Fibroblast of lung (primary cell): ENCODE data around the gene SPRR2E.

Source experiments
- EZH2 ChIP-seq: IDR thresholded peaks from 2 replicates; pipeline ENCODE4 v1.5.1; 2012; ENCODE audit warnings: low read length, control low read depth, mild to moderate bottlenecking; ENCODE audit errors: missing control alignments
- TF ChIP-seq, protein P1 (sequence below), 2 donors: IDR thresholded peaks in 1 of 2; conservative IDR thresholded peaks in 1 of 2; 1 replicate in 1 of 2; 2 replicates in 1 of 2; pipeline ENCODE4 v1.5.1; 2011 to 2012; ENCODE audit warnings: low read length in 2 of 2, control low read depth in 1 of 2, inconsistent platforms in 1 of 2, low read depth in 1 of 2, mild to moderate bottlenecking in 1 of 2

DNA sequence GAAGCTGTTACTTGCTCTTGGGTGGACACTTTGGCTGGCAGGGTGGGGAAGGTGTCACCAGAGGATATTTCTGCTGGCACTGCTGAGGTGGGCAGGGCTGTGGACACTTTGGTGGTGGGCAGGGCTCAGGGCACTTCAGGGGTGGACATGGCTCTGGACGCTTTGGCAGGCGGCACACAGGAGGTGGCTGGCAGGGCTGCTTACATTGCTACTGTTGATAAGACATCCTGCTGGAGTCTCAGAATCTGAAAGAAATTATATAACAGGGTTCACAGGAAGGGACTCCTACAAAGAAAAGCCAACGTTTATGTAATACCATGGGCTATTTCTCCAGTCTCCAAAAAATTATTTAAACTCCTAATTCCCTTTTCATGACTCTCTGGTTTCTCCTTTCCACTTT, 46.2 kb upstream of the SPRR2E start:
- TF ChIP-seq, protein P1, sequence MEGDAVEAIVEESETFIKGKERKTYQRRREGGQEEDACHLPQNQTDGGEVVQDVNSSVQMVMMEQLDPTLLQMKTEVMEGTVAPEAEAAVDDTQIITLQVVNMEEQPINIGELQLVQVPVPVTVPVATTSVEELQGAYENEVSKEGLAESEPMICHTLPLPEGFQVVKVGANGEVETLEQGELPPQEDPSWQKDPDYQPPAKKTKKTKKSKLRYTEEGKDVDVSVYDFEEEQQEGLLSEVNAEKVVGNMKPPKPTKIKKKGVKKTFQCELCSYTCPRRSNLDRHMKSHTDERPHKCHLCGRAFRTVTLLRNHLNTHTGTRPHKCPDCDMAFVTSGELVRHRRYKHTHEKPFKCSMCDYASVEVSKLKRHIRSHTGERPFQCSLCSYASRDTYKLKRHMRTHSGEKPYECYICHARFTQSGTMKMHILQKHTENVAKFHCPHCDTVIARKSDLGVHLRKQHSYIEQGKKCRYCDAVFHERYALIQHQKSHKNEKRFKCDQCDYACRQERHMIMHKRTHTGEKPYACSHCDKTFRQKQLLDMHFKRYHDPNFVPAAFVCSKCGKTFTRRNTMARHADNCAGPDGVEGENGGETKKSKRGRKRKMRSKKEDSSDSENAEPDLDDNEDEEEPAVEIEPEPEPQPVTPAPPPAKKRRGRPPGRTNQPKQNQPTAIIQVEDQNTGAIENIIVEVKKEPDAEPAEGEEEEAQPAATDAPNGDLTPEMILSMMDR (conservative IDR thresholded peaks at IDR 0.05 in 1 of 2, IDR thresholded peaks at IDR 0.05 in 1 of 2; ENCODE audit: low read depth in 1 of 2, low read length in 2 of 2) = no peak
- TF ChIP-seq EZH2 = no peak
